ENCODE measurements around the gene B4GALNT3.

B4GALNT3 gene

GRCh38 chr12:585062-586061 is 125.6 kb downstream of the B4GALNT3 start:
- Mint-ChIP-seq H3K27me3 (no peaks in the 10 kb centered on the region), H3K36me3 (peaks cover 5% of the 10 kb centered on the region), H3K4me1 (ENCODE audit: low read depth) (no peaks in the 10 kb centered on the region), H3K27ac (no peak overlapping the region), H3K4me3 (no peak overlapping the region), H3K9me3 (ENCODE audit: low read depth) (peaks cover 3% of the 10 kb centered on the region)

- Mint-ChIP-seq H3K36me3 (peaks cover 5% of the 10 kb centered on the region), H3K27me3 (no peaks in the 10 kb centered on the region), H3K4me3 (no peak overlapping the region), H3K4me1 (ENCODE audit: low read depth) (no peaks in the 10 kb centered on the region), H3K9me3 (ENCODE audit: low read depth) (peaks cover 3% of the 10 kb centered on the region), H3K27ac (no peak overlapping the region)
Measured at GRCh38 chr12:586318-587071, 126.8 kb downstream of the B4GALNT3 start.

GRCh38 chr12:587132-588023 is 127.6 kb downstream of the B4GALNT3 start:
- H3K27me3 Mint-ChIP-seq, result no peaks in the 10 kb centered on the region
- no peak overlapping the region for H3K4me3 Mint-ChIP-seq
- peaks cover 5% of the 10 kb centered on the region for H3K36me3 Mint-ChIP-seq
- no peaks in the 10 kb centered on the region for H3K4me1 Mint-ChIP-seq (ENCODE audit: low read depth)
- no peak overlapping the region for H3K27ac Mint-ChIP-seq
- H3K9me3 Mint-ChIP-seq (ENCODE audit: low read depth), result peaks cover 3% of the 10 kb centered on the region

- Mint-ChIP-seq H3K36me3 (peaks cover 5% of the 10 kb centered on the region), H3K4me3 (no peak overlapping the region), H3K27me3 (no peaks in the 10 kb centered on the region), H3K4me1 (ENCODE audit: low read depth) (no peaks in the 10 kb centered on the region), H3K9me3 (ENCODE audit: low read depth) (peaks cover 3% of the 10 kb centered on the region), H3K27ac (no peak overlapping the region)
Measured at GRCh38 chr12:588024-588322, 128.2 kb downstream of the B4GALNT3 start.

GRCh38 chr12:588646-589045 is 128.9 kb downstream of the B4GALNT3 start:
- H3K4me3 Mint-ChIP-seq, result no peak overlapping the region
- no peaks in the 10 kb centered on the region for H3K27me3 Mint-ChIP-seq
- H3K36me3 Mint-ChIP-seq, result peaks cover 5% of the 10 kb centered on the region

DNA sequence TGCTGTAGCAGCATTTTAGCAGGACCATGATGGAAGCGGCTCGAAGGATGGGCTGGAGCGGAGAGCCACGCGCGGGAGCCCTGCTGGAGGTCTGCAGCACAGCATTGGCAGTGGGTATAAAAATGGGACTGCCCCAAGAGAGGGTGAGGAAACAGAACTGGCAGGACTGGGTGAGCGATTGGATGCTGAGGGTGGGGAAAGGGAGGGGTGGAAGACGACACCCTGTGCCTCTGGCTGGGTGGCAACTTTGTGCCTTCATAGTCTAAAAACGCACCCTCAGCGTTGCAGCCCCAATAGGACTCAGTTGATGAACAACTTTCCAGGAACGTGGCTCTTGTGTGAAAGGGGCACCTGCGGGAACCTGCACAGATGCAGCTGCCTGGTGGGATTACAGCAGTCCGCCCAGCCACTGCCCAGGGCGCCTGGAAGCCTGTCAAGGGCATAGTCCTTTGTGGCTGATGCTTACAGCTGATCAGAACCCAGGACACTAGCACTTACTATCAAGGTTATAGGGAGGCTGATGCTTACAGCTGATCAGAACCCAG is 130.5 kb downstream of the B4GALNT3 start:
- no peak overlapping the region for H3K27ac Mint-ChIP-seq

More at GRCh38 chr12:588646-589045, 128.9 kb downstream of the B4GALNT3 start:
- no peaks in the 10 kb centered on the region for H3K4me1 Mint-ChIP-seq (ENCODE audit: low read depth)
- no peak overlapping the region for H3K27ac Mint-ChIP-seq
- H3K9me3 Mint-ChIP-seq (ENCODE audit: low read depth), result peaks cover 3% of the 10 kb centered on the region

DNA sequence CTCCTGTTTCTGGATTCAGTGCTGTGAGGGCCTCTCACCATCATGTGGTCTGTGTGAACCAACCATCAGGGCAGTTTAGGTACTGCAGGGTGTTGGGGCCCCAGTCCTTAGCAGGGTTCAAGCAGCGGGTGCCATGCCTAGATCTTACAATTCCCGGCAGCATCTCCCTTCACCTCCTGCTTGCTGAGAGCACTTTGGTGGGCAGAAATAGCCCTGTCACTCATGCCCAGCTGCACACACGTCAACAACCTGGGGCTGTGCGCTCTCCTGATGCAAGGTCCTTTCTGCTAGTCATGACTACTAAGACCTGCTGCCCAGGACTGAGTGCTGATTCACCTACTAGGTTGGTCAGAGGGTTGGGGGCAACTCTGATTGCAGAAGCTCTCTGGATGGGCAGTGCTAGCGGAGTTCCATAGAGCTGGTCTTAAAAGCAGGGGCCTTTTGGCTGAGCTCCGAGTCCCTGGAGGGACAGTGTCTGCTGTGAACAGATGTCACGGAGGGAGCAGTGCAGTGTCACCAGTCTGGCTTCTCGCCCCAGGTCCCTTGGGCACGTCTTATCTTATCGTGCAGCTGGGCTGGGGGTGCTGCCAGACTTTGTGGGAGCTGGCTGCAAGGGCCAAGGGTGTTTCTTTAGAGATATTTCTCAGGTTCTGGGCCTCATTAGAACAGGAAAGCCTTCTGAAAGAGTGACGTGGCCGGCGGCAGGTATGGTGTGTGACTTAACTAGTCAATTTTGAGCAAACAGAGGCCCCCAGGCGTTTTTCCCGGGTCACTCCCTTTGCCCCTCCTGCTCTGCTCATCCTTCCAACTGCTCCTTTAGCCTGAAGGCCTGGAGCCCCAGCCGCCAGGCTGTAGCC is 131.7 kb downstream of the B4GALNT3 start:
- H3K4me1 Mint-ChIP-seq (ENCODE audit: low read depth), result no peaks in the 10 kb centered on the region
- H3K9me3 Mint-ChIP-seq (ENCODE audit: low read depth), result peaks cover 3% of the 10 kb centered on the region
- H3K4me3 Mint-ChIP-seq, result no peak overlapping the region
- H3K27ac Mint-ChIP-seq, result no peak overlapping the region
- no peaks in the 10 kb centered on the region for H3K27me3 Mint-ChIP-seq
- H3K36me3 Mint-ChIP-seq, result peaks cover 5% of the 10 kb centered on the region

More for the DNA sequence above, 130.5 kb downstream of the B4GALNT3 start:
- no peaks in the 10 kb centered on the region for H3K4me1 Mint-ChIP-seq (ENCODE audit: low read depth)
- peaks cover 3% of the 10 kb centered on the region for H3K9me3 Mint-ChIP-seq (ENCODE audit: low read depth)
- H3K36me3 Mint-ChIP-seq, result peaks cover 5% of the 10 kb centered on the region
- H3K4me3 Mint-ChIP-seq, result no peak overlapping the region
- no peaks in the 10 kb centered on the region for H3K27me3 Mint-ChIP-seq

DNA sequence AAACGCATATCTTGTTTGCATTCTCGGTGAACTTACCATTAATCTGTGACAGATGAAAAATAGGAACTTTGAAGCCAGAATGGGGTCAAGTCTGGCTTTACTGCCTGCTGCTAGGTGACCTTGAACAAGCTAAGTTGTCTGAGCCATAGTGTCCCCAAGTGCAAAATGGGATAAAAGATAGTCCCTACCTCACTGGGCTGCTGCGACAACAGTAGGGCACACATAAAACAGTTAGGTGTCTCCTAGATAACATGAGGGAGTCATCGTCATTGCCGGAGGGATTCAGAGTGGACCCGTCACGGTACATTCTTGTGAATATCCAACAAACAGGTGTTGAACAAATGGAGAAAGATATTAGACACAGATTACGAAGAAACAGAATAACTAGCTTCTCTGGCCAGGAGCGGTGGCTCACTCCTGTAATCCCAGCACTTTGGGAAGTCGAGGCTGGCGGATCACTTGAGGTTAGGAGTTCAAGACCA is 132.3 kb downstream of the B4GALNT3 start:
- Mint-ChIP-seq H3K27me3 (no peaks in the 10 kb centered on the region), H3K9me3 (ENCODE audit: low read depth) (peaks cover 3% of the 10 kb centered on the region), H3K27ac (no peak overlapping the region), H3K4me3 (no peak overlapping the region), H3K36me3 (peaks cover 5% of the 10 kb centered on the region), H3K4me1 (ENCODE audit: low read depth) (no peaks in the 10 kb centered on the region)

DNA sequence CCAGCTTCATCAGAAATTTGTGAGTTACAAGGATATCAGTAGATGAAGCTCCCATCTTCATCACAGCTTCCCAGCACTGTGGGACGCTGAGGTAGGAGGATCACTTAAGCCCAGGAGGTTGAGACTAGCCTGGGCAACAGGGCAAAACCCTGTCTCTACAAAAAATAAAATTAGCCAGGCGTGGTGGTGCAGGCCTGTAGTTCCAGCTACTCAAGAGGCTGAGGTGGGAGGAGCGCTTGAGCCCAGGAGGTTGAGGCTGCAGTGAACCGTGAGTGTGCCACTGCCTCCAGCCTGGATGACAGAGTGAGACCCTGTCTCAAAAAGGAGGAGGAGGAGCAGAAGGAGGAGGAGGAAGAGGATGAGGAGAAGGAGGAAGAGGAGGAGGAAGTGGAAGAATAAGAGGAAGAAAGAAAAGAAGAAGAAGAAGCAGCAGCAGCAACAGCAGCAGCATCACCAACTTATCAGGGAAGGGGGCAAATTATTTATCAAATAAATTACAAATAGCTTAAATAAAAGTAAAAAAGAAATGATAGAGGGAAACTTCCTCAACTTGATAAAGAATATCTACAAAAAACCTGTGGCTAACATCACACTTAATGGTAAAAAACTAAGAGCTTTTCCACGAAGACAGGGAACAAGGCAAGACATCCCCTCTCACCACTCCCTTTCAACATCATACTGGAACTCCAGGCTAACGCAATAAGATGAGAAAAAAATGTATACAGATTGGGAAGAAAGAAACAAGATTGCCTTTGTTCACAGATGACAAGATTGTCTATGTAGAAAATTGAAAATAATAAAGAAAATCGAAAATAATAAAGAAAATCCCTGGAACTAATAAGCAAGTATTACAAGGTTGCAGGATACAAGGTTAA is 133.9 kb downstream of the B4GALNT3 start:
- Mint-ChIP-seq H3K36me3 (no peaks in the 10 kb centered on the region), H3K4me3 (no peak overlapping the region), H3K9me3 (ENCODE audit: low read depth) (no peaks in the 10 kb centered on the region), H3K27me3 (no peaks in the 10 kb centered on the region), H3K4me1 (ENCODE audit: low read depth) (no peaks in the 10 kb centered on the region), H3K27ac (no peak overlapping the region)

- no peaks in the 10 kb centered on the region for H3K36me3 Mint-ChIP-seq
- no peak overlapping the region for H3K27ac Mint-ChIP-seq
- H3K9me3 Mint-ChIP-seq (ENCODE audit: low read depth), result no peaks in the 10 kb centered on the region
- no peaks in the 10 kb centered on the region for H3K4me1 Mint-ChIP-seq (ENCODE audit: low read depth)
- no peaks in the 10 kb centered on the region for H3K27me3 Mint-ChIP-seq
- H3K4me3 Mint-ChIP-seq, result no peak overlapping the region
Measured at GRCh38 chr12:597926-598568, 138.3 kb downstream of the B4GALNT3 start.

DNA sequence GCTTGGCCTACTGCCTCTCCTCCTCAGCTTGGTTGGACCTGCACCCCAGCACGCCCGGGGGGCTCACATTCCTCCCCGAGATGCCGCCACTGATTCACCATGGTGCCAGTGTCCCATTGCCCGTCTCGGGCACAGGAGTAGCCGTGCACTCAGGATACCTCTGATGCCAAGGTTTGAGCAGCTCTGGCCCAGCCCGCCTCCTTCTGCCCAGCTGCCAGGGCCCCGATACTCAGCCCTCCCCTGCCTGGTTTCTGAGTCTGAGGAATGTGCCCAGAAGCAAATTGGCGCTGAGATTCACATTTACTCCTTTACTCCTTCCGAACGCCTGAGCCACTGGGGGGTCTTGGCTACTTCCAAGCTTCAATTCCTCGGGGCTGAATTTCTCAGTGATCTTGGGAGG is 140.0 kb downstream of the B4GALNT3 start:
- H3K9me3 Mint-ChIP-seq (ENCODE audit: low read depth), result no peaks in the 10 kb centered on the region
- H3K4me3 Mint-ChIP-seq, result no peak overlapping the region
- H3K27me3 Mint-ChIP-seq, result no peaks in the 10 kb centered on the region
- H3K36me3 Mint-ChIP-seq, result no peaks in the 10 kb centered on the region
- no peaks in the 10 kb centered on the region for H3K4me1 Mint-ChIP-seq (ENCODE audit: low read depth)
- no peak overlapping the region for H3K27ac Mint-ChIP-seq

GRCh38 chr12:601976-602699 is 142.4 kb downstream of the B4GALNT3 start:
- H3K36me3 Mint-ChIP-seq, result no peaks in the 10 kb centered on the region
- H3K9me3 Mint-ChIP-seq (ENCODE audit: low read depth), result no peaks in the 10 kb centered on the region
- H3K27me3 Mint-ChIP-seq, result no peaks in the 10 kb centered on the region
- H3K4me1 Mint-ChIP-seq (ENCODE audit: low read depth), result peaks cover 2% of the 10 kb centered on the region
- no peak overlapping the region for H3K27ac Mint-ChIP-seq
- no peak overlapping the region for H3K4me3 Mint-ChIP-seq

All from activated naive CD8-positive, alpha-beta T cell (primary cell).